GM12874 (cell line): ENCODE results near the gene STAU1.

Source experiments
- TF ChIP-seq, protein P1 (sequence below): IDR thresholded peaks from 2 replicates; pipeline ENCODE4 v1.5.1; 2011; ENCODE audit warnings: low read depth, mild to moderate bottlenecking, control low read depth, low read length, moderate library complexity; ENCODE audit not compliant: insufficient read depth

Gene STAU1, protein sequence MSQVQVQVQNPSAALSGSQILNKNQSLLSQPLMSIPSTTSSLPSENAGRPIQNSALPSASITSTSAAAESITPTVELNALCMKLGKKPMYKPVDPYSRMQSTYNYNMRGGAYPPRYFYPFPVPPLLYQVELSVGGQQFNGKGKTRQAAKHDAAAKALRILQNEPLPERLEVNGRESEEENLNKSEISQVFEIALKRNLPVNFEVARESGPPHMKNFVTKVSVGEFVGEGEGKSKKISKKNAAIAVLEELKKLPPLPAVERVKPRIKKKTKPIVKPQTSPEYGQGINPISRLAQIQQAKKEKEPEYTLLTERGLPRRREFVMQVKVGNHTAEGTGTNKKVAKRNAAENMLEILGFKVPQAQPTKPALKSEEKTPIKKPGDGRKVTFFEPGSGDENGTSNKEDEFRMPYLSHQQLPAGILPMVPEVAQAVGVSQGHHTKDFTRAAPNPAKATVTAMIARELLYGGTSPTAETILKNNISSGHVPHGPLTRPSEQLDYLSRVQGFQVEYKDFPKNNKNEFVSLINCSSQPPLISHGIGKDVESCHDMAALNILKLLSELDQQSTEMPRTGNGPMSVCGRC

DNA sequence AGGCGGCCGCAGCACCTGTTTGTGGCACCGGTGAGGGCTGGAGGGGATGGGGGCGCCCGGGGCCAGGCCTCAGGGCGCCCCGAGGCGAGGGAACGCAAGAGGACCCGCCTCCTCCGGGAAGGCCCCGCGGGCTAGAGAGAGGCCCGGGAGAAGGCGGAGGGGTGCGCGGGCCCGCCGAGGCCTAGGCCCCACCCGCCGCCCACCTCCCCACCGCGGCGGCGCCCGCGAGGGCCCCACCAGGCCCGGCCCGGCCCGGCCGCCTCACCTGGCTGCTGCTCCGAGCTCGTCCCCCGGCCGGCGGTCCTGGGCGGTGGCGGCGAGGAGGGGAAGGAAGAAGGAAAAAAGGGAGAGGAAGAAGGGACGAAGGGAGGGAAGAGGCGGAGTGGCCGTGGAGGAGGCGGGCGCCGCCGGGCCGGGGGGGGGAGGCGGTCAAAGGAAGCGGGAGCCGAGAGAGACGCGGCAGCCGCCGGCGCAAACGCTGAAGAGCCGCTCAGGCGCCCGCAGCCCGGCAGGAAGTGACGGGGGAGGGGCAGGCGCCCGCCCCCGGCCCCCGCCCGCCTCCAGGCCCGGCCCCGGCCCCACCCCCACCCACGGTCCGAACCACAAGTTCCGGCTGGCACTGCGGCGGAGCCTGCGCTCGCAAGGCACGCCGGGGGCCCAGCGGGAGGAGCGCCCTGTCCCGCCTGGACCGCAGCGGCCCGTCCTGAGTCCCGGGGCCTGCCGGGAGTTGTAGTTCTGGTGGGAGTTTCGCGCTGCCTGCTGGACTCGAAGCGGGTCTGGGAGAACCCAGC is at the start of gene STAU1:
TSS of gene STAU1 (minus strand) at position 484 of the 791 bp plus-strand sequence. CDS start 22,133 bp downstream, outside the sequence.
- TF ChIP-seq, protein P1, sequence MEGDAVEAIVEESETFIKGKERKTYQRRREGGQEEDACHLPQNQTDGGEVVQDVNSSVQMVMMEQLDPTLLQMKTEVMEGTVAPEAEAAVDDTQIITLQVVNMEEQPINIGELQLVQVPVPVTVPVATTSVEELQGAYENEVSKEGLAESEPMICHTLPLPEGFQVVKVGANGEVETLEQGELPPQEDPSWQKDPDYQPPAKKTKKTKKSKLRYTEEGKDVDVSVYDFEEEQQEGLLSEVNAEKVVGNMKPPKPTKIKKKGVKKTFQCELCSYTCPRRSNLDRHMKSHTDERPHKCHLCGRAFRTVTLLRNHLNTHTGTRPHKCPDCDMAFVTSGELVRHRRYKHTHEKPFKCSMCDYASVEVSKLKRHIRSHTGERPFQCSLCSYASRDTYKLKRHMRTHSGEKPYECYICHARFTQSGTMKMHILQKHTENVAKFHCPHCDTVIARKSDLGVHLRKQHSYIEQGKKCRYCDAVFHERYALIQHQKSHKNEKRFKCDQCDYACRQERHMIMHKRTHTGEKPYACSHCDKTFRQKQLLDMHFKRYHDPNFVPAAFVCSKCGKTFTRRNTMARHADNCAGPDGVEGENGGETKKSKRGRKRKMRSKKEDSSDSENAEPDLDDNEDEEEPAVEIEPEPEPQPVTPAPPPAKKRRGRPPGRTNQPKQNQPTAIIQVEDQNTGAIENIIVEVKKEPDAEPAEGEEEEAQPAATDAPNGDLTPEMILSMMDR: no peak

DNA sequence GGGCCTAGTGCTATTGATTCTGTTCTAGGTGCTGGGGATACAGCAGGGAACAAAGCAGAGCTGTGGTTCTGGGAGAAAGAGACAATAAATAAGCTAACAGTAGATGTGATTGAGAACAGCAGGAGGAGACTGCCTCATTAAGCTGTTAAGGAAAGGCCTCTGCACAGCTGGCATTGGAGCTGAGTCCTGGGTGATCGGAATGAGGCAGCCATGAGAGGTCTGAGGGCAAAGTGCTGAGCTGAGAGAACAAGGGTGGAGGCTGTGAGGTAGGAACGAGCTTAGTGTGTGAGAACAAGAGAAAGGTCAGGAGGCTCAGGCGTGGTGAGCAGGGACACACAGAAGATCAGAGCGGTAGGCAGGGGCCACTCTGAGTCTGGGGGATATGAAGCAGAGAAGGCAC is 49.4 kb upstream of the STAU1 start:
- TF ChIP-seq, protein P1: no peak

DNA sequence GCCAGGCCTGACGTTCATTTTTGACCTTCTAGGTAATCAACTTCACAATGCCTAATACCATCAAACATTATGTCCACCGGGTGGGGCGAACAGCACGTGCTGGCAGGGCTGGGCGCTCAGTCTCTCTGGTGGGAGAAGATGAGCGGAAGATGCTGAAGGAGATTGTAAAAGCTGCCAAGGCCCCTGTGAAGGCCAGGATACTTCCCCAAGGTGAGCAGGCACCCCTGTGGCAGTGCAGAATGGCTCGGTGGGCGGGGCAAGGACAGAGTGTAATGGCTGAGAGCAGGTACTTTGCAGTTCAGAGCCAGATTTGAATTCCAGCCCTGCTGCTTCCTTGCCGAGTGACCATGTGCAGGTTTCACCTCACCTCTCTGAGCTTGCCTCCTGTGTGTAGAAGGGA is 48.2 kb upstream of the STAU1 start:
- TF ChIP-seq, protein P1: no peak

DNA sequence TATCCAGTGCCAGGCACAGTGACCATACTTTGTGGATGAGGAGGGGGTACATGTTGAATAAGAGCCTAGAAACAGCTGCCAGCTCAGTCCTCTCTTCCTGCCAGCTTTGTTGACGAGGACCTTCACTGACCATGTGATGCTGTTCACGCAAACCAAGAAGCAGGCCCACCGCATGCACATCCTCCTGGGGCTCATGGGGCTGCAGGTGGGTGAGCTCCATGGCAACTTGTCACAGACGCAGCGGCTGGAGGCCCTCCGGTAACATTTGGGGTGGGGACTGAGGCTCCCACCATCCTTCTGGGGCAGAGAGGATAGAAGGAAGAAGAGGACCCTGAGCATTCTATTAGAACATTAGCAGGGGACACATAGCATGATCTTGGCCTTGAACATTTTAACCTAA is 46.7 kb upstream of the STAU1 start:
- TF ChIP-seq, protein P1: no peak

DNA sequence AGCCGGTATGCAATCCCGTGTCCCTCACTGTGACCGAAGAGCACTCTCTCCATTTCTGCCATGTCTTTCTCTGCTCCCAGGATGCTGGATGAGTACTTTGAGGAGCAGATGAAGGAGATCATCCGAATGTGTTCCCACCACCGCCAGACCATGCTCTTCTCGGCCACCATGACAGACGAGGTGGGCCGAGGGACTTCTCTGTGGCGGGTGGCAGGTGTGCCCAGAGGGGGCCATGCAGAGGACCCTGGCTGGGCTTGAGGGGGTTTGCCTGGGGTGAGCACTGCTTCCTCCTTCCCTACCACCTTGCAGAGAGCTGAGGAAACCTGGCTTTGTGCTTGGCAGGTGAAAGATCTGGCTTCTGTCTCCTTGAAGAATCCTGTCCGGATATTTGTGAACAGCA is 45.1 kb upstream of the STAU1 start:
- TF ChIP-seq, protein P1: no peak

DNA sequence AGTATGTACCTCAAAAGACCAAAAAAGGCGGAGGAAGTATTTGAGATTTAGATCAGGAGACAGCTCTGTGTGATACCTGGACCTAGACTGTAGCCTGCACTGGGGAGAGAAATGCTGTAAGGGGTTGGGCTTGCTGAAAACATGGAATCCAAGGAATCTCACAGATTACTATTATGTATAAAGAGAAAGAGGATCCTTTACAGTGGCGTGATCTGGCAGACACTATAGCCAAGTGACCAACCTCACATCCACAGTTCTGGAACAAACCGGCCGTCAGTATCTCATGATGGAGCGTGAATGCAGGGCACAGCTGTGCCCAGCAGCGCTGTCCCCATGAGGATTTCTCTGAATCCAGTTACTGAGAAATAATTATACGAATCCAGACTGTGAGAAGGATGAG is 43.3 kb upstream of the STAU1 start:
- TF ChIP-seq, protein P1: no peak

DNA sequence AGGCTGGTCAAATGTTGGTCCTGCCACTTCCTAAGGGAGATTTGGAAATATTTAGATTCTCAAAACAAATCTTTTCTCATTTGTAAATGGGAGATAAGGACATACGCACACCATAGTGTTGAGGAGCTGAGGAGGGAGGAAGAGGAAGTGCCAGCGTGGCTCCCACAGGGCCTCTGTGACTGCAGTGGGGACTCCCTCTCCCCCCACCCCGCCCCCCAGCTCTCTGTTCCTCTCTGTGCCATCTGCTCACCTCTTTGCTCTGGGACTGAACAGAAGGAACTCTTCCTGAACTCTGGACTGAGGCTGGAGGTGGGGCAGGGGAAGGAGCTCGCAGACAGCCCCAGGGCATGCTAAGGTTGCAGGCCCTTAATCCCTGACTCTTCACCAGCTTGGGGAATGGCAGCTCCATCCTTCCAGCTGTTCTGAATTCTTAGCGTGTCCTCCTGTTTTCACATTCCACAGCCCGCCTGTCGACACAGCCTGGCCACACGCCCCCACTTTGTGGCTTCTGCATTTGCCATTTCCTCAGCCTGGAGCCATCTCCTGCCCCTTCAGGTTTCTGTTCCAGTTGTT is 42.5 kb upstream of the STAU1 start:
- TF ChIP-seq, protein P1: no peak
